ACC112 (cell line): Measurements from ENCODE around the gene SLK.

ENCODE experiments used
- H2AFZ ChIP-seq: fragments of 200-600 bp; sonication (generic); one replicate; pipeline ENCODE4 v1.6.0; 2017; ENCODE audit warnings: antibody characterized with exemption, low read length; ENCODE audit not compliant: unreplicated experiment
- H3K27ac ChIP-seq: fragments of 200-600 bp; sonication (generic); 2 replicates; pipeline ENCODE4 v1.5.1; 2014; ENCODE audit warnings: low read depth, mild to moderate bottlenecking, antibody characterized with exemption, low read length, moderate library complexity
- H3K27me3 ChIP-seq: fragments of 200-600 bp; sonication (generic); 2 replicates; pipeline ENCODE4 v1.6.1; 2014; ENCODE audit warnings: mild to moderate bottlenecking, antibody characterized with exemption, low read length, moderate library complexity, mixed read lengths; ENCODE audit not compliant: insufficient read depth
- H3K36me3 ChIP-seq: fragments of 200-600 bp; sonication (generic); 2 replicates; pipeline ENCODE4 v1.6.1; 2016; ENCODE audit warnings: mild to moderate bottlenecking, antibody characterized with exemption, low read length, moderate library complexity, mixed read lengths; ENCODE audit not compliant: insufficient read depth
- H3K4me1 ChIP-seq: fragments of 200-600 bp; sonication (generic); one replicate; pipeline ENCODE4 v1.6.1; 2016; ENCODE audit warnings: low read length, mixed read lengths; ENCODE audit not compliant: insufficient read depth, unreplicated experiment, control insufficient read depth
- H3K4me3 ChIP-seq: fragments of 200-600 bp; sonication (generic); 2 replicates; pipeline ENCODE4 v1.5.1; 2014; ENCODE audit warnings: mild to moderate bottlenecking, low read depth, low read length
- H3K79me2 ChIP-seq: fragments of 200-600 bp; sonication (generic); one replicate; pipeline ENCODE4 v1.6.0; 2016; ENCODE audit warnings: low read length; ENCODE audit not compliant: control insufficient read depth, unreplicated experiment, insufficient read depth

Gene SLK

GRCh38 chr10:103966671-103967447, at the start of gene SLK:
SLK (plus strand) TSS chr10:103967140; CDS start chr10:103967746, 606 bp downstream.
- no peaks in the 10 kb centered on the region for H3K27me3 ChIP-seq
- peak within 1 kb of the TSS; percentile 100 for H2AFZ ChIP-seq
- H3K27ac ChIP-seq: peak within 1 kb of the TSS; percentile 54
- H3K36me3 ChIP-seq: no peaks in the 10 kb centered on the region
- H3K79me2 ChIP-seq: peaks cover 44% of the 10 kb centered on the region
- H3K4me3 ChIP-seq: peak within 1 kb of the TSS; percentile 97
- peaks cover 8% of the 10 kb centered on the region for H3K4me1 ChIP-seq

DNA sequence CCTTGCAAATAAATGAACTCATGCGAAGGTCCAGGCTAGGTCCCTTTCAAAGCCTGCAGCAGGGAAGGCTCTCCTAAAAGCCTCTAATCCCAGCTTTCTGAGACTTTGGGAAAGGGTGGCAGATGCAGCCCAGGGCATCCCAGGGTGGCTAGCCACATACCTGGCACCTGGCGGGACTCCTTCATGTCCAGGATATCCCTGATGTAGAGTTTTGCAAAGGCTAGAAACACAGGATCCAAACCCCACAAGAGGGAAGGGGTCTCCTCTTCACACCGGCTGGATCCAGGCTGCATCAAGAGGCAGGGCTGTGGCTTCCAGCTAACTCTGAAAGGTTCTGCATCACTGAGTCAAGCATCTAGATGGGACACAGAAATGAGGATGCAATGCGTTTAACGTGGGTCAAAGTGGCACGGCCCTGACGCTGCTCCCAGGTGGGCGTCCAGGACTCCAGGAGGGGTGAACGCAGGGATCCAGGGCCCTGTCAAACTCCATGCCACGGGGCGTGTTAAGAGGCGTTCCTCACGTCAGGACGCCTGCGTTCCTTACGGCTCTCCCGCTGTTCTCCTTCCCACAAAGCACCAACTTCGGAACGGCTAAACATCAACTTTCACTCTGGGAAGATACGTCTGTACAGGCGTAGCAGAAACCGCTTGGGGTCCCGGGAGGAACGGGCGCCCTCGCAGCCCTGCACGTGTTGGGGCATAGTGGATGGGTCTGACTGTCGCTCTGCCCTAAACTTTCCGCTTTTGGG, 49.5 kb upstream of the SLK start:
- Histone ChIP-seq H2AFZ (peak overlapping the region; percentile 98), H3K27me3 (no peaks in the 10 kb centered on the region), H3K79me2 (peaks cover 33% of the 10 kb centered on the region), H3K4me3 (peak overlapping the region; percentile 90), H3K27ac (peak overlapping the region; percentile 81), H3K4me1 (peaks cover 22% of the 10 kb centered on the region), H3K36me3 (peaks cover 23% of the 10 kb centered on the region; the same call in 1 of the 2 replicates)

- Histone ChIP-seq H3K4me1 (peaks cover 22% of the 10 kb centered on the region), H3K27me3 (no peaks in the 10 kb centered on the region), H3K79me2 (peaks cover 33% of the 10 kb centered on the region), H3K4me3 (peak within 1 kb of the TSS; percentile 90), H2AFZ (peak within 1 kb of the TSS; percentile 98), H3K36me3 (peaks cover 20% of the 10 kb centered on the region; the same call in 1 of the 2 replicates), H3K27ac (peak within 1 kb of the TSS; percentile 81)
These were observed 48.7 kb upstream of the SLK start, which contains the start of gene STN1 for GRCh38 chr10:103918053-103918846. STN1 (minus strand) TSS chr10:103918184; CDS start chr10:103917594, 590 bp downstream.

GRCh38 chr10:103919648-103920025, 47.3 kb upstream of the SLK start:
- H3K27me3 ChIP-seq: no peaks in the 10 kb centered on the region
- H3K4me3 ChIP-seq: no peak overlapping the region
- H3K4me1 ChIP-seq: peaks cover 22% of the 10 kb centered on the region
- H3K36me3 ChIP-seq: peaks cover 14% of the 10 kb centered on the region; the same call in 1 of the 2 replicates
- no peak overlapping the region for H3K27ac ChIP-seq
- peaks cover 31% of the 10 kb centered on the region for H3K79me2 ChIP-seq
- H2AFZ ChIP-seq: no peak overlapping the region

DNA sequence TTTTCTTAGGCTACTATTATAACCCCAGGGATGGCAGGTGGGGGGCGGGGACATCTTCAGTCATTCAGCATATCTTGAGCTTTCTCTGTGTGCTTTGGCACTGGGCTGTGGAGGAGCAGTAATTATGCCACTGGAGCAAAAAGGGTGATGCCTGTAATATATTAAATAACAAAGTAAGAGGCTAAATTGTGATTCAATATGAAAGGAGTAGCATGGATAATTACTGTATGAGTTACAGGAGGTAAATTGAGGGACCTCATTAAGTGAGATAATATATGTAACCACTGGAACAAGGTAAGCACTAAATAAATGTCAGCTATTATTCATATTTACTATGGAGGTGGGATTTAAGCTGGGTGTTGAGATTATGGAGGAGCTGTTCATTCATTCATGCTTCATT, 45.7 kb upstream of the SLK start:
- Histone ChIP-seq H2AFZ (no peak overlapping the region), H3K27me3 (no peaks in the 10 kb centered on the region), H3K79me2 (peaks cover 15% of the 10 kb centered on the region), H3K36me3 (no peaks in the 10 kb centered on the region), H3K4me1 (peaks cover 11% of the 10 kb centered on the region), H3K27ac (no peak overlapping the region), H3K4me3 (no peak overlapping the region)

DNA sequence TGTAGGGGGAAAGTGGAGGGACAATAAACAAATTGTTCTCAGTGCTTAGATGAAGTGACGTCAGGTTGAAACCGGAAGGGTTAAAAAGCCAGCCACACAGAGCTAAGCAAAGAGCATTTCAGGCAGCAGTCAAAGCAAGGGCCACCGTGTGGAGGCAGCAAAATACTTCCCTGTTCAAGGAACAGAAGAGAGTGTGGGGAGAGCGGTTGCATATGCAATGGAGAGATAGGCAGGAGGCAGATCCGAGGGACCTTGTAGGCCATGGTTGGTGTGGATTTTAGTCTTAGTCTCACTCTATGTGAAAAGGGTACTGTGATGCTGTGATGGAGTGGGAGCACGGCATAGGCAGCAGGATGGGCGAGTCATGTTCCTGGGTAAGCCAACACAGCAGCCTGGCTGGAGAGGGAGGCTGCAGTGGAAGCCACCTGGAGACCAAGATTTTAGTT, 45.2 kb upstream of the SLK start:
- H3K4me1 ChIP-seq: peaks cover 9% of the 10 kb centered on the region
- no peak overlapping the region for H3K27ac ChIP-seq
- H3K36me3 ChIP-seq: no peaks in the 10 kb centered on the region
- H2AFZ ChIP-seq: no peak overlapping the region
- H3K4me3 ChIP-seq: no peak overlapping the region
- H3K27me3 ChIP-seq: no peaks in the 10 kb centered on the region
- H3K79me2 ChIP-seq: peaks cover 10% of the 10 kb centered on the region

GRCh38 chr10:103922659-103923058, 44.3 kb upstream of the SLK start:
- Histone ChIP-seq H3K79me2 (peaks cover 2% of the 10 kb centered on the region), H3K27ac (no peak overlapping the region), H3K27me3 (no peaks in the 10 kb centered on the region), H3K36me3 (no peaks in the 10 kb centered on the region), H3K4me1 (peaks cover 7% of the 10 kb centered on the region), H2AFZ (no peak overlapping the region), H3K4me3 (no peak overlapping the region)

DNA sequence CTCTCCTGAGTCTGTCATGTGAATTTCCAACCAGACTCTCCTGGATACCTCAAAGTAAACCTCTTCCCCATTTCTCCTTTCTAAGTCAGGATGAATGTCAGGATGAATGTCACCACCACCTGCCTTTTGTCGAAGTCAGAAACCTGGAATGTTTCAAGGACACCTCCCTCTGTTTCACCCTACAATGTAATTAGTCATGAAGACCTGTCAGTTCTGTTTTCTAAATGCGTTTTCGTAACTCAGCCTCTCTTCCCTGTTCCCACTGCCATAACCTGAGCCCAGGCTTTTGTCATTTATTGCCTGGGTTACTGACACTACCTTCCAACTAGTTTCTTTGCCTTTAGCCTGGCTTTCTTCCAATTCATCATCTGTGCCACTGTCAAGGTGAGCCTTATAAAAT, 43.4 kb upstream of the SLK start:
- H3K27me3 ChIP-seq: no peaks in the 10 kb centered on the region
- H3K4me3 ChIP-seq: no peak overlapping the region
- H3K4me1 ChIP-seq: peaks cover 5% of the 10 kb centered on the region
- H3K27ac ChIP-seq: no peak overlapping the region
- no peaks in the 10 kb centered on the region for H3K79me2 ChIP-seq
- H3K36me3 ChIP-seq: no peaks in the 10 kb centered on the region
- no peak overlapping the region for H2AFZ ChIP-seq

GRCh38 chr10:103925591-103925990, 41.3 kb upstream of the SLK start:
- H3K4me1 ChIP-seq: no peaks in the 10 kb centered on the region
- no peaks in the 10 kb centered on the region for H3K36me3 ChIP-seq
- no peak overlapping the region for H3K4me3 ChIP-seq
- H2AFZ ChIP-seq: no peak overlapping the region
- H3K79me2 ChIP-seq: no peaks in the 10 kb centered on the region
- H3K27ac ChIP-seq: no peak overlapping the region
- H3K27me3 ChIP-seq: no peaks in the 10 kb centered on the region

- H3K27ac ChIP-seq: no peak overlapping the region
- H3K27me3 ChIP-seq: no peaks in the 10 kb centered on the region
- no peaks in the 10 kb centered on the region for H3K36me3 ChIP-seq
- H3K4me3 ChIP-seq: no peak overlapping the region
- no peaks in the 10 kb centered on the region for H3K79me2 ChIP-seq
- H2AFZ ChIP-seq: no peak overlapping the region
- no peaks in the 10 kb centered on the region for H3K4me1 ChIP-seq
These were observed 40.1 kb upstream of the SLK start for GRCh38 chr10:103926722-103927319.
